K562 (cell line): ENCODE measurements around the gene CTF1. TPM values are rescaled to one million over a fixed set of nuclear protein-coding genes. Genes with fewer than 3 reads are reported as not detected.

Experiments
- BRCA1 ChIP-seq, 2 experiments: fragments of 450-650 bp in 1 of 2; sonication (generic) in 1 of 2; formaldehyde crosslinking in 1 of 2; IDR thresholded peaks; 2 replicates each; pipeline versions ENCODE4 v1.5.0 to v1.6.1; 2017 to 2020; ENCODE audit warnings: mild to moderate bottlenecking in 1 of 2, missing genetic modification reagents in 1 of 2
- ETV1 ChIP-seq: fragments of 450-650 bp; conservative IDR thresholded peaks from 2 replicates; pipeline ENCODE4 v1.6.1; 2016; ENCODE audit warnings: missing genetic modification characterization, control low read depth, low read depth, missing compliant biosample characterization
- GTF2E2 ChIP-seq: fragments of 200-800 bp; sonication (Bioruptor generic); IDR thresholded peaks from 2 replicates; pipeline ENCODE4 v1.6.1; 2016; ENCODE audit warnings: missing genetic modification characterization, missing compliant biosample characterization
- NEUROD1 ChIP-seq: fragments of 150-350 bp; IDR thresholded peaks from 2 replicates; pipeline ENCODE4 v1.6.1; 2014; ENCODE audit warnings: borderline replicate concordance, low read length, low read depth; ENCODE audit not compliant: partially characterized antibody
- TGIF2 ChIP-seq: sonication (generic); formaldehyde crosslinking; IDR thresholded peaks from 2 replicates; pipeline ENCODE4 v1.8.1; 2022; ENCODE audit warnings: mild to moderate bottlenecking, missing genetic modification reagents, moderate library complexity
- TRIM24 ChIP-seq, 2 experiments: fragments of 450-650 bp; IDR thresholded peaks; 2 replicates each; pipeline ENCODE4 v1.6.1; 2016
- UBTF ChIP-seq, 2 experiments: IDR thresholded peaks; 2 replicates each; pipeline ENCODE4 v1.6.1; 2012; ENCODE audit warnings: improper control_type of control experiment in 2 of 2, low read depth in 2 of 2, low read length in 2 of 2, borderline replicate concordance in 1 of 2
- ZBTB40 ChIP-seq, 2 experiments: fragments of 450-650 bp in 1 of 2; sonication (generic) in 1 of 2; formaldehyde crosslinking in 1 of 2; IDR thresholded peaks; 2 replicates each; pipeline versions ENCODE4 v1.7.1 to v1.9.0; 2016 to 2022; ENCODE audit warnings: inconsistent platforms in 1 of 2, mild to moderate bottlenecking in 1 of 2, missing genetic modification reagents in 1 of 2
- ZEB2 ChIP-seq: fragments of 450-650 bp; IDR thresholded peaks from 2 replicates; pipeline ENCODE4 v1.6.1; 2016
- polyA plus RNA-seq, 8 experiments: library from polyadenylated mRNA; depleted of rRNA in 4 of 8; stranded (reverse) in 5 of 8; unstranded in 3 of 8; fragments of >200 nt; fragmentation: Nextera tagmentation in 2 of 8; fragmentation: Illumina TruSeq in 1 of 8; extraction: Ambion mirVana in 2 of 8; extraction: Trizol in 1 of 8; gene quantifications; 2 replicates each; pipeline versions ENCODE4 v1.2.1 to v1.2.3, GENCODE V29; 2011 to 2014; ENCODE audit warnings: inconsistent platforms in 1 of 8, missing spikeins in 1 of 8
- total RNA-seq, 7 experiments: library from RNA; depleted of rRNA in 6 of 7; stranded (reverse); fragments of >200 nt in 6 of 7; fragmentation: Illumina TruSeq in 2 of 7; extraction: Trizol in 2 of 7; gene quantifications; 2 replicates each; pipeline versions ENCODE4 v1.2.1 to v1.2.3, GENCODE V29; 2011 to 2021; ENCODE audit warnings: low replicate concordance in 1 of 7
- TF ChIP-seq, protein P1 (sequence below), 3 experiments: fragments of 200-800 bp in 1 of 3; sonication (Bioruptor generic) in 1 of 3; sonication (generic) in 1 of 3; formaldehyde crosslinking in 1 of 3; IDR thresholded peaks; 2 replicates each; pipeline versions ENCODE4 v1.6.1 to v1.8.0; 2016 to 2022; ENCODE audit warnings: mild to moderate bottlenecking in 2 of 3, missing compliant biosample characterization in 2 of 3, missing genetic modification characterization in 2 of 3, missing genetic modification reagents in 1 of 3

The CTF1 gene
- total and polyA plus RNA-seq, 9 of the 15 experiments (the other 6 are each of a cell fraction or from before 2014, with no cell fraction given): 0.24 to 2.5 (median 0.44) TPM

GRCh38 chr16:30948667-30949649, 52.5 kb downstream of the CTF1 start, which contains the start of gene ORAI3 (continued):
- TF ChIP-seq NEUROD1 (peak; percentile 15), TRIM24 (IDR thresholded peaks at IDR 0.05) (0 out of 4 replicates have a peak, but pooled peaks of 1 of the 2 experiments have one; percentile 24), GTF2E2 (tag) (peak; percentile 89), BRCA1 (IDR thresholded peaks at IDR 0.05) (no peak), BRCA1 (CRISPR knock-in tag; IDR thresholded peaks at IDR 0.05) (no peak), UBTF (IDR thresholded peaks at IDR 0.05; ENCODE audit: borderline replicate concordance in 1 of 2, low read depth in 2 of 2, low read length in 2 of 2) (peak; percentile 56 to 75), ZEB2 (peak; percentile 26; the same call in 1 of the 2 replicates), ZBTB40 (IDR thresholded peaks at IDR 0.05) (peak; percentile 64; the same call in 1 of the 2 replicates), ZBTB40 (CRISPR knock-in tag; IDR thresholded peaks at IDR 0.05) (no peak), TGIF2 (peak; percentile 15; the same call in 1 of the 2 replicates), ETV1 (tag) (peak; percentile 44; the same call in 1 of the 2 replicates)
- TF ChIP-seq, protein P1, sequence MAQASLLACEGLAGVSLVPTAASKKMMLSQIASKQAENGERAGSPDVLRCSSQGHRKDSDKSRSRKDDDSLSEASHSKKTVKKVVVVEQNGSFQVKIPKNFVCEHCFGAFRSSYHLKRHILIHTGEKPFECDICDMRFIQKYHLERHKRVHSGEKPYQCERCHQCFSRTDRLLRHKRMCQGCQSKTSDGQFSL (CRISPR knock-in tag; IDR thresholded peaks at IDR 0.05): peak; percentile 90
- TF ChIP-seq, protein P1 (tag; IDR thresholded peaks at IDR 0.05): peak in 1 of 2 experiments; percentile 88; a peak in 2 of 4 replicates
